H9 (cell line): ENCODE measurements around the gene ATP2B2. TPM values are rescaled to one million over a fixed set of nuclear protein-coding genes. Genes with fewer than 3 reads are reported as not detected.

Experiments used
- DNase-seq: peaks from one replicate; pipeline ENCODE4 v3.0.0-alpha.2; 2017
- H2AFZ ChIP-seq: one replicate; pipeline ENCODE4 v1.6.1; 2013; ENCODE audit warnings: mild to moderate bottlenecking, low read length, control low read depth, moderate library complexity
- H2AK5ac ChIP-seq: 2 replicates; pipeline ENCODE4 v1.6.1; 2013; ENCODE audit warnings: low read length, control low read depth, mixed read lengths; ENCODE audit not compliant: insufficient read length
- H2BK120ac ChIP-seq: one replicate; pipeline ENCODE4 v1.6.1; 2013; ENCODE audit warnings: low read depth, mild to moderate bottlenecking, low read length, control low read depth, inconsistent platforms; ENCODE audit not compliant: poor library complexity, severe bottlenecking
- H2BK12ac ChIP-seq: 2 replicates; pipeline ENCODE4 v1.6.1; 2013; ENCODE audit warnings: low read length, control low read depth, mixed read lengths, low read depth; ENCODE audit not compliant: insufficient read length
- H2BK15ac ChIP-seq: 2 replicates; pipeline ENCODE4 v1.6.1; 2013; ENCODE audit warnings: low read depth, low read length, control low read depth
- H2BK20ac ChIP-seq: one replicate; pipeline ENCODE4 v1.6.1; 2013; ENCODE audit warnings: low read depth, mild to moderate bottlenecking, low read length, control low read depth, inconsistent platforms; ENCODE audit not compliant: poor library complexity, severe bottlenecking
- H2BK5ac ChIP-seq: 2 replicates; pipeline ENCODE4 v1.6.1; 2013; ENCODE audit warnings: low read length, control low read depth, mixed read lengths; ENCODE audit not compliant: insufficient read length
- H3K14ac ChIP-seq: 2 replicates; pipeline ENCODE4 v1.6.1; 2013; ENCODE audit warnings: low read length, control low read depth; ENCODE audit not compliant: insufficient read depth
- H3K18ac ChIP-seq: 2 replicates; pipeline ENCODE4 v1.6.1; 2013; ENCODE audit warnings: low read depth, mild to moderate bottlenecking, mixed read lengths, low read length, control low read depth; ENCODE audit not compliant: insufficient read length
- H3K23ac ChIP-seq: 2 replicates; pipeline ENCODE4 v1.6.1; 2013; ENCODE audit warnings: low read length, control low read depth, mixed read lengths, low read depth; ENCODE audit not compliant: insufficient read length
- H3K23me2 ChIP-seq: 2 replicates; pipeline ENCODE4 v1.6.1; 2013; ENCODE audit warnings: low read depth, mild to moderate bottlenecking, mixed read lengths, low read length, control low read depth; ENCODE audit not compliant: insufficient read length, poor library complexity, severe bottlenecking
- H3K27ac ChIP-seq: 2 replicates; pipeline ENCODE4 v1.5.1; 2013; ENCODE audit warnings: low read length, control low read depth, mixed read lengths, low read depth; ENCODE audit not compliant: insufficient read length
- H3K27me3 ChIP-seq: 2 replicates; pipeline ENCODE4 v1.6.1; 2013; ENCODE audit warnings: low read length, control low read depth, inconsistent platforms; ENCODE audit not compliant: insufficient read depth
- H3K4ac ChIP-seq: 2 replicates; pipeline ENCODE4 v1.6.1; 2013; ENCODE audit warnings: low read depth, mild to moderate bottlenecking, control low read depth, inconsistent platforms, low read length, moderate library complexity
- H3K4me1 ChIP-seq: 2 replicates; pipeline ENCODE4 v1.6.1; 2013; ENCODE audit warnings: low read length, control low read depth, inconsistent platforms; ENCODE audit not compliant: insufficient read depth
- H3K4me2 ChIP-seq: 2 replicates; pipeline ENCODE4 v1.6.1; 2013; ENCODE audit warnings: low read length, control low read depth, mixed read lengths; ENCODE audit not compliant: insufficient read length, insufficient read depth
- H3K56ac ChIP-seq: 2 replicates; pipeline ENCODE4 v1.6.1; 2013; ENCODE audit warnings: low read depth, mild to moderate bottlenecking, mixed read lengths, low read length, control low read depth; ENCODE audit not compliant: insufficient read length
- H3K79me1 ChIP-seq: 2 replicates; pipeline ENCODE4 v1.6.1; 2013; ENCODE audit warnings: low read depth, mild to moderate bottlenecking, moderate library complexity, low read length, control low read depth, inconsistent platforms; ENCODE audit not compliant: insufficient read depth, poor library complexity, severe bottlenecking
- H3K79me2 ChIP-seq: 2 replicates; pipeline ENCODE4 v1.6.1; 2013; ENCODE audit warnings: low read length, control low read depth, inconsistent platforms; ENCODE audit not compliant: insufficient read depth
- H3K9ac ChIP-seq: 2 replicates; pipeline ENCODE4 v1.6.1; 2013; ENCODE audit warnings: low read length, control low read depth, mixed read lengths; ENCODE audit not compliant: insufficient read length; ENCODE audit errors: extremely low read depth
- H3K9me3 ChIP-seq: one replicate; pipeline ENCODE4 v1.6.1; 2013; ENCODE audit warnings: low read depth, low read length, inconsistent platforms; ENCODE audit not compliant: control insufficient read depth
- H3T11ph ChIP-seq: one replicate; pipeline ENCODE4 v1.6.1; 2013; ENCODE audit warnings: mild to moderate bottlenecking, low read length, control low read depth, inconsistent platforms
- H4K20me1 ChIP-seq: one replicate; pipeline ENCODE4 v1.6.1; 2013; ENCODE audit not compliant: control insufficient read depth, insufficient read length, insufficient read depth
- H4K5ac ChIP-seq: 2 replicates; pipeline ENCODE4 v1.6.1; 2013; ENCODE audit warnings: low read depth, mild to moderate bottlenecking, mixed read lengths, low read length, control low read depth; ENCODE audit not compliant: insufficient read length
- H4K8ac ChIP-seq: replicated peaks from 2 replicates; pipeline ENCODE4 v1.6.1; 2013; ENCODE audit warnings: low read length, control low read depth, mixed read lengths, low read depth; ENCODE audit not compliant: insufficient read length
- H4K91ac ChIP-seq: 2 replicates; pipeline ENCODE4 v1.6.1; 2013; ENCODE audit warnings: low read depth, mild to moderate bottlenecking, moderate library complexity, mixed read lengths, low read length, control low read depth; ENCODE audit not compliant: insufficient read length
- H3K27ac Mint-ChIP-seq, 3 experiments: 2 replicates in 2 of 3; 3 replicates in 1 of 3; pipeline ENCODE4 v1.8.0; 2020 to 2021; ENCODE audit warnings: mixed read lengths in 3 of 3, mild to moderate bottlenecking in 1 of 3, moderate library complexity in 1 of 3
- H3K27me3 Mint-ChIP-seq: 2 replicates; pipeline ENCODE4 v1.8.0; 2021; ENCODE audit warnings: low read depth, mild to moderate bottlenecking, moderate library complexity, mixed read lengths
- H3K36me3 Mint-ChIP-seq, 3 experiments: 2 replicates in 2 of 3; 3 replicates in 1 of 3; pipeline ENCODE4 v1.8.0; 2020 to 2021; ENCODE audit warnings: low read depth in 3 of 3, mixed read lengths in 3 of 3; ENCODE audit not compliant: insufficient read depth in 1 of 3
- H3K4me1 Mint-ChIP-seq, 2 experiments: 2 replicates each; pipeline ENCODE4 v1.8.0; 2020; ENCODE audit warnings: mixed read lengths in 2 of 2
- H3K4me3 Mint-ChIP-seq, 2 experiments: 2 replicates in 1 of 2; 3 replicates in 1 of 2; pipeline ENCODE4 v1.8.0; 2020 to 2021; ENCODE audit warnings: mild to moderate bottlenecking in 2 of 2, mixed read lengths in 2 of 2, moderate library complexity in 1 of 2
- H3K9me3 Mint-ChIP-seq, 2 experiments: 2 replicates in 1 of 2; 3 replicates in 1 of 2; pipeline ENCODE4 v1.8.0; 2020; ENCODE audit warnings: mild to moderate bottlenecking in 2 of 2, mixed read lengths in 2 of 2, moderate library complexity in 1 of 2
- WGBS: extraction: QIAGEN DNeasy Blood & Tissue Kit; methylation state at CpG from one replicate; pipeline ENCODE4 v1.1.7; 2013; ENCODE audit warnings: missing lambda C conversion rate, low lambda C conversion rate, mixed read lengths; ENCODE audit not compliant: insufficient read length; ENCODE audit errors: extremely low coverage; 5-methylcytosine and 5-hydroxymethylcytosine counted together
- total RNA-seq: library from RNA; stranded (reverse); gene quantifications from 2 replicates; pipeline ENCODE4 v1.2.1, GENCODE V29; 2021
- TF ChIP-seq, protein P1 (sequence below): fragments of 200-600 bp; sonication (generic); conservative IDR thresholded peaks from 3 replicates; pipeline ENCODE4 v1.8.0; 2021; ENCODE audit warnings: antibody characterized with exemption, mild to moderate bottlenecking

The ATP2B2 gene
- total RNA-seq, 1 experiment from 2014 or later = 0.33 TPM

DNA sequence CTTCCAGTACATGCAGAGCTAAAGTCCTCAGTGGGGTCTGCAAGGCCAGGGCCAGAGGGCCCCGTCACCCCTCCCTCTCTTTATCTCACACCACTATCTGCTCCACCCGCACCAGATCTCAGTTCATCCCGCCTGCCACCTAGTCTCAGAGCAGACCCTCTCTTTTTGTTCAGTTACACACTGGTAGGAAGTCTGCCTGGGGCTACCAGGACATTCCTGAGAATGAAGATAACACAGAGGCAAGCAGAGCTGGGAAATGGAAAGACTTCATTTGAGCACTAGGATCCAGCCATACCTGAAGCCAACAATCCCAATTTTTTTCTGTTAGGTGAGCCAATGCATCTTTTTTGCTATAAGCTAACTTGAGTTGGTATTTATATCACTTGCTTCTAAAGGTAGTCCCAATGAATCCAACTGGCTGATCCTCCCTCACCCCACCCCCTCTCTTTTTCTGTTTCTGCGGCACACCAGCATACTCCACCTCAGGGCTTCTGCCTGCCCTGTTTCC, 24.5 kb downstream of the ATP2B2 start:
- no peak overlapping the region for H2AFZ ChIP-seq
- no peak overlapping the region for H2BK15ac ChIP-seq
- no peaks in the 10 kb centered on the region for H3K79me1 ChIP-seq
- H3K36me3 Mint-ChIP-seq = peaks cover 0 to 5% (median 0%) of the 10 kb centered on the region in 3 experiments; a peak in 3 of 7 replicates
- no peak overlapping the region for H3K14ac ChIP-seq
- H3K9me3 ChIP-seq = no peaks in the 10 kb centered on the region
- H3K23ac ChIP-seq = no peak overlapping the region
- no peak overlapping the region for H2BK5ac ChIP-seq
- H3K4ac ChIP-seq = no peak overlapping the region
- H3K4me1 Mint-ChIP-seq = no peaks in the 10 kb centered on the region
- WGBS = no CpG with 5 or more reads among the region's 4 CpGs
- H3K27ac Mint-ChIP-seq = no peak overlapping the region
- no peak overlapping the region for H3T11ph ChIP-seq
- no peaks in the 10 kb centered on the region for H3K27me3 ChIP-seq
- H3K23me2 ChIP-seq = no peaks in the 10 kb centered on the region
- TF ChIP-seq, protein P1, sequence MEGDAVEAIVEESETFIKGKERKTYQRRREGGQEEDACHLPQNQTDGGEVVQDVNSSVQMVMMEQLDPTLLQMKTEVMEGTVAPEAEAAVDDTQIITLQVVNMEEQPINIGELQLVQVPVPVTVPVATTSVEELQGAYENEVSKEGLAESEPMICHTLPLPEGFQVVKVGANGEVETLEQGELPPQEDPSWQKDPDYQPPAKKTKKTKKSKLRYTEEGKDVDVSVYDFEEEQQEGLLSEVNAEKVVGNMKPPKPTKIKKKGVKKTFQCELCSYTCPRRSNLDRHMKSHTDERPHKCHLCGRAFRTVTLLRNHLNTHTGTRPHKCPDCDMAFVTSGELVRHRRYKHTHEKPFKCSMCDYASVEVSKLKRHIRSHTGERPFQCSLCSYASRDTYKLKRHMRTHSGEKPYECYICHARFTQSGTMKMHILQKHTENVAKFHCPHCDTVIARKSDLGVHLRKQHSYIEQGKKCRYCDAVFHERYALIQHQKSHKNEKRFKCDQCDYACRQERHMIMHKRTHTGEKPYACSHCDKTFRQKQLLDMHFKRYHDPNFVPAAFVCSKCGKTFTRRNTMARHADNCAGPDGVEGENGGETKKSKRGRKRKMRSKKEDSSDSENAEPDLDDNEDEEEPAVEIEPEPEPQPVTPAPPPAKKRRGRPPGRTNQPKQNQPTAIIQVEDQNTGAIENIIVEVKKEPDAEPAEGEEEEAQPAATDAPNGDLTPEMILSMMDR = no peak
- H3K9me3 Mint-ChIP-seq = peaks cover 6 to 8% of the 10 kb centered on the region in 2 experiments
- no peak overlapping the region for H2AK5ac ChIP-seq
- no peak overlapping the region for H4K5ac ChIP-seq
- H4K91ac ChIP-seq = no peak overlapping the region
- no peak overlapping the region for H4K8ac ChIP-seq
- no peaks in the 10 kb centered on the region for H3K4me1 ChIP-seq
- H3K4me3 Mint-ChIP-seq = no peak overlapping the region
- peaks cover 3% of the 10 kb centered on the region for H4K20me1 ChIP-seq
- H3K27me3 Mint-ChIP-seq = peaks cover 5% of the 10 kb centered on the region
- no peaks in the 10 kb centered on the region for H3K79me2 ChIP-seq
- no peak for DNase-seq
- no peak overlapping the region for H2BK12ac ChIP-seq
- H3K4me2 ChIP-seq = no peak overlapping the region
- H3K18ac ChIP-seq = no peak overlapping the region
- no peak overlapping the region for H3K27ac ChIP-seq
- H3K9ac ChIP-seq = no peak overlapping the region
- H2BK20ac ChIP-seq = no peak overlapping the region
- H2BK120ac ChIP-seq = no peak overlapping the region
- H3K56ac ChIP-seq = no peak overlapping the region
